NOMO-1 (cell line): ENCODE data around the gene WDR59.
"Not testable (repeated sequence)": the region's sequence is repeated elsewhere in the genome, so short reads cannot be mapped to it uniquely, and the experiment has no call there.

Source experiments
- DNase-seq, 2 experiments: peaks; one replicate each; lab custom pipeline; 2025; ENCODE audit not compliant: unreplicated experiment in 2 of 2; lab: John Stamatoyannopoulos, UW

Gene WDR59

GRCh38 chr16:74984529-74985296, at the start of gene WDR59:
TSS of gene WDR59 (minus strand) at chr16:74985123. CDS start at chr16:74985017, 106 bp downstream.
- peak; percentile 99 to 100 for DNase-seq

GRCh38 chr16:75032655-75033054, 47.7 kb upstream of the WDR59 start:
- DNase-seq, result no peak

- no peak for DNase-seq
Measured at GRCh38 chr16:75029854-75030253, 44.9 kb upstream of the WDR59 start.

- no peak for DNase-seq
Measured at GRCh38 chr16:75028544-75029135, 43.7 kb upstream of the WDR59 start.

GRCh38 chr16:75027520-75028300, 42.8 kb upstream of the WDR59 start:
- DNase-seq, result no peak

- DNase-seq, result no peak
Measured at GRCh38 chr16:75026892-75027391, 42.0 kb upstream of the WDR59 start.

GRCh38 chr16:75026239-75026891, 41.4 kb upstream of the WDR59 start:
- DNase-seq, result not testable (repeated sequence)

- no peak for DNase-seq
Measured at GRCh38 chr16:75025761-75026160, 40.8 kb upstream of the WDR59 start.

GRCh38 chr16:75024594-75024993, 39.7 kb upstream of the WDR59 start:
- DNase-seq, result peak; percentile 25 to 58

GRCh38 chr16:75024182-75024581, 39.3 kb upstream of the WDR59 start:
- DNase-seq, result no peak

GRCh38 chr16:75023009-75023408, 38.1 kb upstream of the WDR59 start:
- no peak for DNase-seq

- DNase-seq, result no peak
Measured at GRCh38 chr16:75022567-75022966, 37.6 kb upstream of the WDR59 start.

- no peak for DNase-seq
Measured at GRCh38 chr16:75021410-75021809, 36.5 kb upstream of the WDR59 start.

- DNase-seq, result no peak
Measured at GRCh38 chr16:75019586-75019985, 34.7 kb upstream of the WDR59 start.

- DNase-seq, result no peak
Measured at GRCh38 chr16:75019007-75019406, 34.1 kb upstream of the WDR59 start.

- DNase-seq, result peak in 1 of 2 experiments; percentile 45
Measured at GRCh38 chr16:75017670-75018525, 33.0 kb upstream of the WDR59 start.

GRCh38 chr16:75016451-75017081, 31.6 kb upstream of the WDR59 start:
- not testable (repeated sequence) for DNase-seq

GRCh38 chr16:75014318-75014717, 29.4 kb upstream of the WDR59 start:
- no peak for DNase-seq

GRCh38 chr16:75013123-75013522, 28.2 kb upstream of the WDR59 start:
- DNase-seq, result not testable (repeated sequence)
